Bladder microvascular endothelial cell (primary cell): ENCODE results near the gene ZNF607. TPM values are rescaled to one million over a fixed set of nuclear protein-coding genes. Genes with fewer than 3 reads are reported as not detected.

Source experiments
- total RNA-seq: library from RNA; depleted of rRNA; stranded (reverse); fragments of >200 nt; gene quantifications from 2 replicates; pipeline ENCODE4 v1.2.3, GENCODE V29; 2014

Gene ZNF607
- 2.8 and 5.9 TPM in 2 replicates for total RNA-seq

DNA sequence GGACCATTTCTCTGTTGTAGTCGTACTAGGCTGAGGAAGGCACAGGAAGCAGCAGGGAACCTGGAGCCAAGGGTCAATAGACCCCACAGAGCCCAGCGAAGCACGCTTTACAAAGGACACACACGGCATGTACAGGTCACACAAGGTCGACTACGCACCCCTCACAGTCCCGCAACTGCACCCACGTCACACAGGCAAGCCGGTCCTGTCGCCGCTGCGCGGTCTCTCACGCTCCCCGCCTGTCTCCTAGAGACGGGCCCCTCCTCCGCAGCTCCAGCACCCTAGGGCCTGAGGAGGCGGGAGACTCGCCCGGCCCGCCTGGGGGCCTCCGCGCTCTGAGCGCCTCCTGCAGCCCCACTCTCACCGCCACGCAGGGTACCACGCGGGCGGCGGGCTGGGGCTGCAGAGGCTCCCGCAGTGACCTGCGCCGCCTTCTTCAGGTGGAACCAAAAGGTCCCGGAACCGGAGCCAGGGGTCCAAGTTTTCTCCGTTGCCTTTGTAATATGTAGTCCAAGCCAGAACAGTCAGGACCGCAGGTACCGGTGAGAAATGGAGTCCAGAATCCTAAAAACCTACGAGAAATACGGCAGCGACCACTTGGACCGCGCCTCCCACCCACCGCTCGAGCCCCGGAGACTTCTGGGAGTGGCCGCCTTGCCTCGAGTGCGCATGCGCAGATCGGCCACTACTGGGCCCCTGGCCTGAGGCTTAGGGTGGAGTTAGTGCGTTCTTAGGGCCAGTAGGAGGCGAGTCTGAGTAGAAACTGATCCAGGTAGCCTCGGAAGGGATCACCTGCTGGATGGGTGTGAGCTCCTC is at the start of gene ZNF607:
Gene ZNF607, minus strand, starts transcription at position 651 of the 816 bp plus-strand sequence. CDS start 8,143 bp downstream, outside the sequence.

DNA sequence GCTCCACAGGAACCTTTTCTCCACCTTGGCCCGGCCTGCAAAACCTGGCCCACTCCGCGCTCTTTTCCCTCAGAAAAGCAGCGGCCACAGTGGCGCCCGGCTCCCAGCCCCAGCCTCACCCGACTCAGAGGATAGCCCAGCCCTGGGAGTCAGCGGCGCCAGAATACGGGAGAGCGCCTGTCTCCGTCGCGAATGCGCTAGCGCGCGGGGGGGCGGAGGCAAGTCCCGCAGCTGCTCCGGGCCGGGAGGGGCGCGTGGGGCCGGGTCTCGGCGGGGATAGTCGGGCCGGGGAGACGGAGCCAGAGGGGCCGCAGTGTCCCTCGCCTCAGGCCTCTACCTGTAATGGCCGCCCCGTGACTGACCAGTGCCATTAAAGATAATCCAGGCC is 64.3 kb downstream of the ZNF607 start, which contains the start of gene ZFP30:
Gene ZFP30, minus strand, starts transcription at position 165 of the 388 bp plus-strand sequence. CDS start 7,643 bp downstream, outside the sequence.

Other genes starting within 250 kb of the ZNF607 start
- gene ZNF793, start 212.8 kb downstream of the ZNF607 start, total RNA-seq = 0.32 and 1.5 TPM in 2 replicates
- gene ZNF571, start 125.0 kb downstream of the ZNF607 start, total RNA-seq = 0.97 and 5.7 TPM in 2 replicates
- 0.16 and 0.63 TPM in 2 replicates for gene ZNF540, start 124.9 kb downstream of the ZNF607 start, total RNA-seq
- 10.7 and 17.6 TPM in 2 replicates for gene ZFP30, start 64.3 kb downstream of the ZNF607 start, total RNA-seq
- 3.1 and 5.3 TPM in 2 replicates for gene ZNF573, start 59.8 kb upstream of the ZNF607 start, total RNA-seq
- gene WDR87, start 186.8 kb upstream of the ZNF607 start, total RNA-seq = not detected in 2 replicates
- gene SIPA1L3, start 187.4 kb upstream of the ZNF607 start, total RNA-seq = 8.3 and 39.8 TPM in 2 replicates